Amniotic stem cell (primary cell): ENCODE measurements around the gene GASK1B.

ENCODE experiments used
- DNase-seq: peaks from one replicate; lab custom pipeline; 2025; lab: John Stamatoyannopoulos, UW

GASK1B gene

DNA sequence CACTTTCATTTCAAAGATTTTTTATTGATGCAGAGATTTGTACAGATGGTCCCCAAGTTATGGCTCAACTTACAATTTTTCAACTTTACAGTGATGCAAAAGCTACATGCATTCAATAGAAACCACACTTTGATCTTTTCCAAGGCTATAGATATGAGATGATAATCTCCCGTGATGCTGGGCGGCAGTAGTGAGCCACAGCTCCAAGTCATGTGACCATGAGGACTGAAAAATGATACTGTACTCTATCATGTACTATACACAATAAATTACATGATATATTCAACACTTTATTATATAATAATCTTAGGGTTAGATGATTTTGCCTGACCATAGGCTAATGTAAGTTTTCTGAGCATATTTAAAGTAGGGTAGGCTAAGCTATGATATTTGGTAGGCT is 14.0 kb upstream of the GASK1B start:
- no peak for DNase-seq

DNA sequence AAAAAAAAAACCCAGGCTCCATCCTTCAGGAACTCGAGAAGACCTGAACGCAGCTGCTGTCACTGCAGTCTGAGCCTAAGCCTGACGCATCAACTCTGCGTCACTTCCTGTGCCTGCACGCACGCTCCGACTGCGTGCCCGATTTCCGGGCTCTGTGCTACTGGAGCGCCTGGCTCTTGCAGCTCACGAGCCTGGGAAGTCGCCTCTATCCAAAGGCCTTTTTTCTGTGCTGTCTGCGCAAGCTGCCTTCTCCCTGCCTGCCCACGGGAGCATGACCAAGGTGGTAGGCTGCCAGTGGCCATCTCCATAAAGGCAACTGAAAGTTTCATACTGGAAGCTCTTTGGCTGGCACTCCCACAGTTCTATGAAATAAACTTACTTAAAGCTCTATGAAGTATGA is 9.9 kb upstream of the GASK1B start:
- no peak for DNase-seq

DNA sequence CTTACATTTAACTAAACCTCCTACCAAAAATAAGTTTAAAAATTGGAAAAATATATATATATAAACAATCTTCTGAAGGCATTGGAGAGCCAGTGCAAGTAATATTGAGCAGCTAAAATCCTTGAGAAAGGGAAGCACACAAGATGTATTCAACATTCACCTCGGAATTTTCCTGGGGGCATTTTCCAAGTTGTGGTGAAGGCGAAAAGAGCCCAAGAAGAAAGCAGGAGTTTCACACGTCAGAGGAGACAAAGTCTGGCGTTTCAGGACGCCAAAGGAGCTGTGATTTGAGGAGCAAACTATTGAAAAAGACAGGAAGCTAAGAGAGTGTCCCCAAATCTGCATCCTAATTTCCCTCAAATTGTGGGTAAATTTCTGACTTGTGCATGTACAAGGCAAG is 9.1 kb upstream of the GASK1B start:
- DNase-seq, result no peak

DNA sequence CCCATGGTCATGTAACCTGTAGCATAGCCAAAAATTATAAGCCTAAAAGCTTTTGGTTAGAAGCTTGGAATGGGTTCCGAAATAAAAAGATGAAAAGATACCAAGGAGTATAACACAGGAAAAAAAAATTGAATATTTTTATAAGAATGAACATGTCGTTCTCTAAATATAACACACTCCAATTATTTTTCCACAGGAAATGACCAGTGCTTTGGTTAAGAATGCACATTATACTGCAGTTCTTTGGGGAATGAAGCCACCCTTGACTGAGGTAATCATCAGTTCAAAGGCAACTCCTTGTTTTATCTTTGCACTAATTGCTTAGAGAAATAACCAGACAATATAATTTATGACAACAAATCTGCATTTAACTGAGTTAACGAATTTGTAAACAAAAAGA is 6.6 kb upstream of the GASK1B start:
- DNase-seq, result no peak

DNA sequence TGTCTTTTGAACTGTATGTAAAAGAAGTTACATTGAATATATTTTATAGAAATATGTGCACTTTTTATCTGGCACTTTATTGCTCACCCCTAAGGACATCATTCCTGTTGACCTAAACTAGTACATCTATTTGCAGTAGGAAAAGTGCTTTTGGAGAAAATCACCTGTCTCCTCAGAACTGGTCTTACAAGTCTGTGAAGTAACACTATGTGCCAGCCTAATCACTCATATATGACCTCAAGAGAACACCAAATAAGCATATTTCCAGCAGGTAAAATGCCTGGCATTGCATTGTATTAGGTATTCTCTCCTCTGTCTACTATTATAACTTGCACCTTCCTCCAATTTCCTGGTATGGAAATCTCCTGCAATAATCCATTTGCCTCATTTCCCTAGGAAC is 4.0 kb upstream of the GASK1B start:
- no peak for DNase-seq

DNA sequence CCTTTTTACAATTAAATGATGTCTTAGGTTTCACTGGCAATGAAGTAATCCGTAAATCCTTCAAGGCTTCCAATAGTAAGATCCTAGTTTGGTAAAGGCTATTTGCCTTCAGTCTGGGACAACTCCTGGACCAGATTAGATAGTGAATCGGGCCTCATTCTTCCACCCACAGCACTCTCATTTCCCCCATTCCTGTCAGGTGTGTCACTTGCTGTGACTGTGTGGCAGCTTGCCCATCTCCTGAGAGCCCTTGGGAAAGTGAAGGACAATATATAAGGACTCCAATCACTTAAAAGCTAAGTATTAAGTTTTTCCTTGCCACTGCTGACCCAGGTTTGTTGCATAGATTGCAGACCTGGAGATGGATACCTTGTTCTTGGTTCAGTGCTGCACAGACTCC is 3.3 kb upstream of the GASK1B start:
- DNase-seq, result no peak

DNA sequence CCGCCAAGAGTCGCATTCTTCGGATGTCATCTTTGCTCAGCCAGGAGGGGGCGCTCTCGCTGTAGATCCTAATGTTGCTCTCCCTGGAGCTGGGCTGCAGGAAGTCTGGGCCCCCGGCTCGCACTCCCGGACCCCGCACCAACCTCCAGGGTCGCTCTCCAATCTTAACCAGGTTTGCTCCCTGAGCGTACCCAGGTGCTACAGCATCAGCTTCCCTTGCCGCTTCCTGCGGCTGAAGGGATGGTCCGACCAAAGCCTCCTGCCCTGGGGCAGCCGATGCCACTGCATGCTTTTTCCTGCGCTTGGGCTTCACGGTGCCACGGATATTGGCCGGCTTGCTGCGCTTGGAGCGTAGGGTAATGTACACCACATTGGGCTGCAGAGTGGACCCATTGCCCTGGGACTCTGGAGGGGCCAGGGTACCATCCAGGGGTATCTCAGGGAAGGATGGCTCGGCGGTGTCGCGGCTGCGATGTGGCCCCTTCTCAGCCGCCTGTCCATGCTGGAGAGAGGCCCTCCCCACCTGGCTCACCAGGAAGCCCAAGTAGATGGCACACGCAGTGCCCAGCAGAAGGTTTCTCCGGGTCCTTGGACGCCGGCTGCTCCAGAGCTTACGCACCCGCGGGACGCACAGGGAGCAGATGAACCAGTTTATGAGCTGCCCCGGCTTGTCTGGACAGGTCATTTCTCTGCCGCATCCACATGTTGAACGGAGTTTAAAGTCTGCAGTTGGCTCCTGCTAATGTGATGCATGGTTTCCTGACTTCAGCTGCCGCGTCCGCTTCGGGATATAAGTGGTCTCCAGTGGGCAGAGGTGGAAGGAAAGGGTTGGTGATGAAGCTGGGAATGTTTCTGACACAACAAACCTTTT is 1.9 kb downstream of the GASK1B start:
- no peak for DNase-seq

DNA sequence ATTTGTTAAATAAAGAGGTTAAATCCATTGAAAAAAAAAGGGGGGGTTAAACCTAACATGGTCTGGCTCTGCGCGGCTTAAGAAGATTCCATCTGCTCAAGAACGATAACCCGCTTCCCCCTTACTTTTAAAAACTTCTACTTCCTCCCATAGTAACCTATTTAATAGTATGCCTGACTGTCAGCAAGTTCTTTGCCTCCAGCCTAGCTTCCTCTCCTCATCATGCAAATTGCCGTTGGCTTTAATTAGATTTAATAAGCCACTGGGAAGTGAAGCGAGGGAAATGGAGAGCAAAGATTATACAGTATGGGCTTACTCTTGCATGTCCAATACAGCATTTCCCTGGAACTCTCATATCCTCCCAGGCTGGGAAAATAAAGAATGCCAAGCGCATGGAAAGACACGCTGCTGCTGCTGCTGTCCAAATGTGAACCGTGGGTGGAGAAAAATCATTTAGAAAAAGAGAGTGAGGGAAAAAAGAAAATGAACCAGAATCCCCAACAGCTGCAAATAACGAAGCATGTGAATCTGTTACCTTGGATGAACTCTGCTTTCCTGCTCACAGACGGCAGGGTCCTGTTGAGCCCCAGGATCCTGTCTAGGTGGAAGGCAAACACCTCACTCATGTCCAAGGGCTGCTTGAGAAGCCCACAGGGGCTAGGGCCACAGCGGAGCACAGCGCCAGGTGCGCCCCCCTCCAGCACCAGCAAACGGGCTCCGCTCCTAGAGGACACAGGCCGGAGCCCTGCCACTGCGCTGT is 2.7 kb downstream of the GASK1B start:
- no peak for DNase-seq

DNA sequence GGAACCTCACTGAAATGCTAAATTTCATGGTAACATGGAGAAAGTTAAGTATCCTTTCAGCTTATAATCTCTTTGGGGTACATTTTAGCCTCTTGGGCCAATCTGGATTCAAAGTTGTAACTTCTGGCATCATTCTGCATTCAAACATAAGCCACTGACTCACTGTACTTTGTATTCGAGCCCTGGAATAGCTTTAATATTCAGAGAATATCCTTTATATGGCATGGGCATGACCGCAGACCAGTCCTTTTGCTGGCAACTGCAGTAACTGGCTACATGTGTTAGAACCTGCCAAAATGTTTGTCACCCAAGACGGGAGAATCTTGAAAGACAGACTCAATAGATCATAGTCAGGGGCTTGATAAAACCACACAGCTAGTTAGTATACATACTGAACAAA is 3.3 kb downstream of the GASK1B start:
- no peak for DNase-seq

DNA sequence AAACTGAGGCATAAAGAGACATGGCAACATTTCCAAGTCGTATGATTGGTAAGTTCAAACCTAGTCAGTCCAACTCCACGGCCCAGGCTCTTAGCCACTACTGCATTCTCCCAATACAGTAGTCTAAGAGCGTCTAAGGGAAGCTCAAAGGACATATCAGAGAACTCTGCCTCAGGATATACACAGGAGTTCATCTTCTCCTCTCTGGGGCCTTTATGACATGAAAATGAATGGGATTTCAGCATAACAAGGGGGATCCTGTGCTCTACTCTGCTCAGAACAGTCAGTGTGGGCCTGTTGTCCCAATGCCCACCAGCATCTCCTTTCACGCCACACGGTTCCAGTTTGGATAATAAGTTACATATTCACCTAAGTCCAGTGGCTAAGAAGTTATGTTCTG is 4.2 kb downstream of the GASK1B start:
- DNase-seq, result no peak

DNA sequence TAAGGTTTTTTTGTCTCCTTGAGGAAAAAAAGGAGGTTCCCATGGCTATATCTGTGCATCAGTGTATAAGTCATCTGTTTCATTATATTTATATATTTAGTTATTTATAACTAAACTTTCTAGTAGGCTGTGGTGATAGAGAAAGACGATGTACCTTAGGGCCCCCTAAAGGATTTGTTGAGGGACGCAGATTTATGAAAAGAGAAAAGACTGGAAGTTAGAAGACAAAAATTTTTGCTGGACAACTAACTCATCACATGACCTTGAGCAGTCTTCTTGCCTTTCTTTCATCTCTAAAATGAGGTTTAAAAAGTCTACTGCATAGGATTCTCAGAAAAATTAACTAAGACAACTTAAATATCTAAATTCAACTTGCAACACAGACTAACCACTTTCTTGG is 6.1 kb downstream of the GASK1B start:
- DNase-seq, result no peak

DNA sequence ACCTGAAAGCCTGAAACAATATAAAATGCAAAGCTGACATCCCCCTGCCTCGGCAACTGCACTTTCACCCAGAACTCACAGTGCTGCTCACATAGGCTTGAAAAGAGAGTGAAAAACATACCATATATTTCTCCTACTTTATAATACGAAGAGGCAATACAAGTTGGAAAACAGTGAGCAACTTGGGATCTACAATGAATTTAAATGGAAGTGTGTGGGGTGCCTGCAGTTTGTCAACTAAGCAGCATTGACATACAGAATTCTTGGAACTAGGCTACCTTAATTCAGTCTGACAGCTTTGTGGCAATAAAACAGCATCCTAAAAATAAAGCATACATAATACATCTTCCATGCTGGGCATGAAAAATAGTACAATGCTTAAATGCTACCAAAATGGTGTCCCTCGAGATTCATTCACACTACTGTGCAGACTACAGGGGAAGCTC is 8.0 kb downstream of the GASK1B start:
- DNase-seq, result no peak

DNA sequence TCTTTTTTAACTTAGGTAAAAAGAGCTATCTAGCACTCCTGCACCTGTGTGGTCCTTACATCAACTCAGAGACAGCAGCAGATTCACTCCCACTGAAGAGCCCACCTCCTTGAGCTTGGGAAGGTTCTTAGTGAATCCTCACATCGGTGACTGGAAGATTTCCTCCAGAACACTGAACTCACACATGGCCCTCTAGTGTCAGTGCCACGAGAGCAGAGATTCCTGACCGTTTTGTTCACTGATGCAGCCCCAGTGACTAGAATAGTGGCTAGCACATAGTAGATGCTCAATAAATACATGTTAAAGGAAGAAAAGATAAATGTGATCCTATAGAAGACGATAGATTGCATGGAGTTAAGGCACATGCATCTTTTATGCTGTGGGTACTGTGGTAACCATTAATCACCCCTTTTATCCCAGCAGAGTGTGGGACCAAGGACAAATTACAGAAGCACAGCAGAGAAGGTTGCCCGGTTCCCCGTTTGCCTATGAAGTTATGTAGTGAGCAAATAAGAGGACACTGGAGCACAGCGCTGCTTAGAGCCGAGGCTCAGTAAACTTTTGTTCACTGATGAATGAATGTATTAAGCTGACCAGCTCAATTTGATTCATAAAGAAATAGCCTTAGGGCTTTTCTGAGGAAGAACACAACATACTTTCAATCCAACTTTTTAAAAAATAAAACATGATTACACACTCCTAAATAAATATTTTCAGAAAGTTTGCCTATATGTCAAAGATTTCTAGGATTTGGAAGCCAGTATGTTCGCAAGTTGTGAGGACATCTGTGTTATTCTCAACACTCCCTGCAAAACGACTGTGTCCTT is 8.7 kb downstream of the GASK1B start:
- no peak for DNase-seq

DNA sequence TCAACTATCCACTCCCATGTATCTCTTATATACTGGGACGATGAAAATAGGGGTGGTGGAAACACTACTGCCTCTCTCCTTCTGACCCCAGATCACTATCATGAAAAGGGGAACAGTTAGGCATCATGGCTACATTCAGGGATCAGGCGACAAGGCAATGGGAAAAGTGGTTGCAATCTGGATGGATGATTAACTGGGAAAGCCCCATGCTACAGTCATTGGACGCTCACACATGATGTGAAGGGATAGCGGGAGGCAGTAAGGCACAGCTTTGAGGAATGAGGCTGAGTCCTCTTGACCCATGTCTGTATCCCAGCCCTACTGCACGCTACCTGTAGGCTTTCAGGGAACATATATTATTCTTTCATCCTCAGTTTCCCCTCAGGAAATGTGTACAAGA is 10.2 kb downstream of the GASK1B start:
- DNase-seq, result no peak

DNA sequence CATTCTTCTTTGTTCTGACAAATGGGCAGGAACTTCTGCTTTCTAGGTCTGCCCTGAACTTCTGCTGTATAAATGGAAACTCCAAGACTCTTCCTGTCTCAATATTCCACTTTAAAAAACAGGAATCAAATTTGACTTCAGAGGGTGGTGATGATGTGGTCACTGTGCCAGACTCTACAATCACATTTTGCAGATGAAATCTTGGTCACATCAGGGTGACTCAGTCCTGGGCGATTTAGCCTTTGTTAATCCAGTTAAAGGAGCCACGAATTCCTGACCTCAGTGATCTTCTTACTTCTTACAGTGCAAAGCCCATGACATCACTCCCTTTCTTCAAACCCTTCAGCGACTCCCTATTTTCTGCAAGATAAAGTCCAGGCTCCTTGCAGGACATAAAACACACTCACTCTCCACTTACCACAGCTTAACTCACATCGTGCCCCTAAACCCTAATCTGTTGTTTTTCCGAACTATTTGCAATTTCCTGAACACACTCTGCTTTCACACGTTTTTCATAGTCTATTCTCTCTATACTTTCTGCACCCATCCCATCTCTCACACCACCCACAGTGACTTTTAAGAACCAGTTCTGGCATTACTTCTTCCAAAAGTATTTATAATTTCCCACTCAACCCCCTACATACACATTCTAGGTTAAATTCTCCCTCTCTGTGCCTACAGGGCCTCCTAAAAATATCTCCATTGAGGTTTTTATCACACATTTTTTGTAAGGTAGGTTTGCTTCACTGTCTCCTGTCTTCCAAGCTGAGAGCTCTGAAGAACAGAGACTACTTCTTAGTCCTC is 11.1 kb downstream of the GASK1B start:
- DNase-seq, result no peak

DNA sequence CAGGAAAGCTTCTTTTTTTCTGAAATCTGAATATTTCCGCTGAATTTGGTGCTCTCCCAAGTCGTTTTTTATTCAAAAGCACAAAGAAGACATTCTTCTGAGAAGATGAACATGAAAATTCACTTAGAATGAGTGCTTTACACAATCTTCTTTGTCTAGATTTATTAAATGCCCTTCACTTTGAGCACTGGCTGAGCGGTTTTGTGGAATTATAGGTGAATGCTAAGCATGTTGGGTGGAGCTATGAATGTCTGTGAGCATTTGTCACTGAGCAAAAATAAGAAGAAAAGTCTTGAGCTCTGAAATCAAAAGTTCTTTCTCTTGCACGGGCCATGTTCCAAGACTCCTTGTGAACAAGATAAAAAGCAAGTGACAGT is 13.1 kb downstream of the GASK1B start:
- DNase-seq, result no peak

DNA sequence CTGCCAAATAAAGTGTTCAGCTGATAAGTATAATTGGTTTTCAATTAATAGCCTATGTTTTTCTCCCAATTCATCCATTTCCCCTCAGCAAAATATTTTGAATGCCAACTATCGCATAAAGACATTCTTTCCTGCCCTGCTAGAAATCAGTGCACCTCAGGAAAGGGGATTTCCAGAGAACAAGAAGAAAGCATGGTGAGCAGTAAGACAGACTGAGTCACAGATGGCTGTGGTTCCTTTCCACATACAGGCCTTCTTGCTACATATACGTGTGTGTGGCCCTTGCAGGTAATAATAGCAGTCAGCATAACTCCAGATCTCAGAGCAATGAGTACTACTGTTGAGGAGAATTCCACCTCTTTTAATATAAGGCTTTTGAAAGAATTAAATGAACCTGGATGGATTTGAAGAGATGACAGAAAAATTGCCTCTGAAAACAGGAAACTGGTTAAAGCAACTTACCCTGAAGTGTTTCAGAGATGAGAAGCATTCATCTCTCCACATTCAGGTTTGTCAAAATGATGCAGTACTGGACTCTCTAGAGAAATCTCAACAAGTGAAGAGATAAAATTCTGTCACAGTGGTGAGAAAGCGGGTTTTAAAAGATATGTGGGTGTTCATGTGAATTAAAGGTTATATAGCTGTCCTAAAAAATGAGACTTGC is 13.6 kb downstream of the GASK1B start:
- peak; percentile 16 for DNase-seq

DNA sequence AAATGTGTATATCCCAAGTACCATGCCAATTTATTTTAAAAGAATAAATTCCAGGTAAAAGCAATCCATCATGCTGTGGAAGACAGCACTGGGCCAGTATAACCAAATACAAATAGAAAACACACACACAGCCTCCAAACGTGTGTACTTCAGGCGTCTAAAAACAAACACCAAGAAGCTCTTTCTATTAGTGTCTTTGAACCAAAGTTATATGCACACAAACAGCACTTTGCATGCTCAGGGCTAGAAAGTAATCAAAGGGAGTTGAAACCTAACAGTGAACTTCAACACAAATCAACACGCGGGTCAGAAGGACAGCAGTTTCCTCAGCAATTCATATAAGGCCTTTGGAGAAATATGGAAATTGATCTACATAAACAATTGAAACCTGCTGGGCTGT is 15.4 kb downstream of the GASK1B start:
- no peak for DNase-seq

DNA sequence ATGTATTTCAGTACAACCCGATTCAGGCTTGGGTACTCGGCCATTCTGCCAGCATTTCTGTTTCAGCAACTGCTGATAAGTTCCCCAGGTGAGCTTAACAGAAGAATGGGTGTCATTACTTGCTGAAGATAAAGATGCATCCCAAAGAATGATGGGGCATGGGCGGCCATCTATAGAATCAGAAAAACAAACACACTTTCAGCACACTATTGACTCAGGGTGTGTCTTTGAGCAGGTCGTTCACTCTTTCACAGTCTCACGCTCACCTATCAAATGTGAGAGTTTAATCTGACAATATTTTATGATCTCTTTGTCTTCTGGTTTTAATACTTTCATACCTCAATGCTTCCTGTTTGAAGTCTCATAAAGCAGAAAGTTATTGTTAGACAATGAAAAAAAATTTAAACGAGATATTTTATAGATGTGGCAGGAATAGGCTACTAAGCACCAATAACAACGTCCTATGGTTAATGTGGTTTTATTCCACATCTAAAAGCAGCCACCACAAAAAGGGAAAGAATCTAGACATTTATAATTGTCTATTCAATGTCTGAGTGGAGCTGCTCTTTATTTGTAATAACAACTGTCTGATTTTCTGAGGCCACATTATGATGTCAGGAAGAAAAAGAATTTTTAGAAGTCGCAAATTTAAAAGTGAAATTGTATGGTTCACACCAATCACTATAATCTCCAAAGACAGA is 17.0 kb downstream of the GASK1B start:
- DNase-seq, result no peak

DNA sequence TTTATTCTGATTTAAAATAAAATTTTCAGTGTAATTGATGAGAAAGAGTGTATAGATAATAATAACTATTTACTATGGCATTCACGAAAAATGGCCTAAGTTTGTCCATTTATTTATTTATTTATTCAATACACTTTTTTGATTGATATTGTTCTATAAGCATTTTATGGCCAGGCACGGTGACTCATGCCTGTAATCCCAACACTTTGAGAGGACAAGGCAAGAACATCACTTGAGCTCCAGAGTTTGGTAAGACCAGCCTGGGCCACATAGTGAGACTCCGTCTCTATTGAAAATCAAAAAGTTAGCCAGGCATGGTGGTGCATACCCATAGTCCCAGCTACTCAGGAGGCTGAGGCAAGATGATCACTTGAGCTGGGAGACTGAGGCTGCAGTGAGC is 25.7 kb downstream of the GASK1B start:
- no peak for DNase-seq

DNA sequence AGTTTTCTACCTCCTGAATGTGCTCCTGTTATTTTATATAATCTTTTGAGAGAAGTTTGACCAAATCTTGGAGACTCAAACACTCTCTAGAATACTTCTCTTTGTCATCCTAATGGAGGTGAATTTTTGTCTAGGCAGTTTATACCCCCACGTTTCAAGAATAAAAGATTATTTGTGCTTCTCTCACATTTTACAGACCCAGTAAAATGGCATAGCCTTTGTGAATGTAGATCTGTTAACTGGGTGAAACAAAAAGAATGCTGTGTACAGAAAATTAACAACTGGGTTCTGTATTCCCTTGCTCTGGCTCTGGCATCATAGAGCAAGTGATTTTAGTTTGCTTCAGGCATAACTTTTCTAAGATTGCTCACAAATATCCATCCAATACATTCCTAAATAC is 26.1 kb downstream of the GASK1B start:
- DNase-seq, result no peak
